DOHH2 (cell line): ENCODE data around the gene PTGDR2.

Experiments used
- H3F3A ChIP-seq: fragments of 200-600 bp; sonication (generic), shearing (Covaris generic); 2 replicates; pipeline ENCODE4 v1.6.0; 2016; ENCODE audit warnings: antibody characterized with exemption, mild to moderate bottlenecking; ENCODE audit not compliant: control insufficient read depth, insufficient read depth
- H3K27ac ChIP-seq: fragments of 200-600 bp; sonication (generic); 2 replicates; pipeline ENCODE4 v1.5.1; 2014; ENCODE audit warnings: low read depth, mild to moderate bottlenecking, low read length, moderate library complexity
- H3K27me3 ChIP-seq: fragments of 200-600 bp; sonication (generic); 2 replicates; pipeline ENCODE4 v1.6.1; 2014; ENCODE audit warnings: mild to moderate bottlenecking, low read length, mixed read lengths; ENCODE audit not compliant: control insufficient read depth
- H3K36me3 ChIP-seq: fragments of 200-600 bp; sonication (generic); 2 replicates; pipeline ENCODE4 v1.6.1; 2014; ENCODE audit warnings: mild to moderate bottlenecking, low read length, moderate library complexity, mixed read lengths; ENCODE audit not compliant: control insufficient read depth
- H3K4me1 ChIP-seq: fragments of 200-600 bp; sonication (generic); 2 replicates; pipeline ENCODE4 v1.6.1; 2014; ENCODE audit warnings: mild to moderate bottlenecking, low read length, mixed read lengths; ENCODE audit not compliant: control insufficient read depth
- H3K4me2 ChIP-seq: fragments of 200-600 bp; sonication (generic); 2 replicates; pipeline ENCODE4 v1.6.0; 2014; ENCODE audit warnings: mild to moderate bottlenecking, low read length, moderate library complexity
- H3K4me3 ChIP-seq: fragments of 200-600 bp; sonication (generic); 2 replicates; pipeline ENCODE4 v1.5.1; 2014; ENCODE audit warnings: mild to moderate bottlenecking, low read length, mixed read lengths
- H3K79me2 ChIP-seq: fragments of 200-600 bp; sonication (generic); 2 replicates; pipeline ENCODE4 v1.6.1; 2014; ENCODE audit warnings: mild to moderate bottlenecking, low read length, mixed read lengths; ENCODE audit not compliant: control insufficient read depth
- H3K9me2 ChIP-seq: fragments of 200-600 bp; sonication (generic); replicated peaks from 2 replicates; pipeline ENCODE4 v1.6.1; 2014; ENCODE audit warnings: mild to moderate bottlenecking, low read length, mixed read lengths; ENCODE audit not compliant: control insufficient read depth
- H3K9me3 ChIP-seq: fragments of 200-600 bp; sonication (generic); 2 replicates; pipeline ENCODE4 v1.6.1; 2014; ENCODE audit warnings: antibody characterized with exemption, low read length, mixed read lengths; ENCODE audit not compliant: control insufficient read depth, insufficient read depth
- H4K20me1 ChIP-seq: fragments of 200-600 bp; sonication (generic); 2 replicates; pipeline ENCODE4 v1.6.0; 2014; ENCODE audit warnings: low read depth, mild to moderate bottlenecking, antibody characterized with exemption, low read length, moderate library complexity; ENCODE audit not compliant: control insufficient read depth, insufficient read depth
- EZH2phosphoT487 ChIP-seq: fragments of 200-600 bp; sonication (generic); IDR thresholded peaks from 2 replicates; pipeline ENCODE4 v1.6.1; 2017; ENCODE audit warnings: borderline replicate concordance, mild to moderate bottlenecking, antibody characterized with exemption, low read length, moderate library complexity, mixed read lengths
- TF ChIP-seq, protein P1 (sequence below): fragments of 200-600 bp; sonication (generic); IDR thresholded peaks from one replicate; pipeline ENCODE4 v1.5.1; 2014; ENCODE audit warnings: antibody characterized with exemption, mild to moderate bottlenecking, low read depth, low read length; ENCODE audit not compliant: poor library complexity, severe bottlenecking

The PTGDR2 gene

DNA sequence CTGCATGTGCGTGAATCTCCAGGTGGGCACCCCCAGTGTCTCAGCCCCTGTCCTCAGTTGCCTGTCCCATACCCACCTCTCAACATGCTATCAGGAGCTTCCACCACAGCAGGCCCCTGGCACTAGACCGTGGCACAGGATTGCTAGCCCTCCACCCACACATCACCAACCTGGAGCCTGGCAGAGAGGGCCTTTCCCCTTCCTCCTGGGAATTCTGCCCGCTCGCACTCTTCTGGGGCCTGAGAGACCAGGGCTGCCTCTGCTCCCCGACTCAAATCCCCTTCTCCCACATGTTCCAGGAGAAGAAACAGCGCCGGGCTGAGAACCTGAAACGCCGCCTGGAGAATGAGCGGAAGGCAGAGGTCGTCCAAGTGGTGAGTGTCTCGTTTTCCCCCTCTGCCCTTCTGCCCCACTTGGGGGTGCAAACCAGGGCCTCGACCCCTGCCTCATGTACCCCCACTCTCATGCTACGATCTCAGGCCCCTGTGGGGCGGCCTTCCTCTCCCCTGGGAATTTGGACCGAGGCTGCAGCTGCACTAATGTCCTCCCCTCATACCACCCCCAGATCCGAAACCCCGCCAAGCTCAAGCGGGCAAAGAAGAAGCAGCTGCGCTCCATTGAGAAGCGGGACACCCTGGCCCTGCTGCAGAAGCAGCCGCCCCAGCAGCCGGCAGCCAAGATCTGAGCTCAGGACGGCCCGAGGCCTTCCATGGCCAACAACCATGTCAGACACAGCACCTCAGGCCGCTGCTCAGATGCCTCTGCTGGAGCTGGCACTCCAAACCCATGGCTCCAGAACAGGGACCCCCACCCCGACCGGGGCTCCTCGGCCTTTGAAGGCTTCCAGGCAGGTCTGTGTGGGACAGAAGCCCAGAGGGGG lies 5.9 kb downstream of the PTGDR2 start:
- H3K36me3 ChIP-seq, result peaks cover 64% of the 10 kb centered on the region
- peaks cover 28% of the 10 kb centered on the region for H3K79me2 ChIP-seq
- no peaks in the 10 kb centered on the region for H3F3A ChIP-seq
- H3K4me2 ChIP-seq, result no peak overlapping the region
- H3K27ac ChIP-seq, result no peak overlapping the region
- H3K4me1 ChIP-seq, result peaks cover 10% of the 10 kb centered on the region
- no peaks in the 10 kb centered on the region for H3K27me3 ChIP-seq
- no peaks in the 10 kb centered on the region for H4K20me1 ChIP-seq
- TF ChIP-seq, protein P1, sequence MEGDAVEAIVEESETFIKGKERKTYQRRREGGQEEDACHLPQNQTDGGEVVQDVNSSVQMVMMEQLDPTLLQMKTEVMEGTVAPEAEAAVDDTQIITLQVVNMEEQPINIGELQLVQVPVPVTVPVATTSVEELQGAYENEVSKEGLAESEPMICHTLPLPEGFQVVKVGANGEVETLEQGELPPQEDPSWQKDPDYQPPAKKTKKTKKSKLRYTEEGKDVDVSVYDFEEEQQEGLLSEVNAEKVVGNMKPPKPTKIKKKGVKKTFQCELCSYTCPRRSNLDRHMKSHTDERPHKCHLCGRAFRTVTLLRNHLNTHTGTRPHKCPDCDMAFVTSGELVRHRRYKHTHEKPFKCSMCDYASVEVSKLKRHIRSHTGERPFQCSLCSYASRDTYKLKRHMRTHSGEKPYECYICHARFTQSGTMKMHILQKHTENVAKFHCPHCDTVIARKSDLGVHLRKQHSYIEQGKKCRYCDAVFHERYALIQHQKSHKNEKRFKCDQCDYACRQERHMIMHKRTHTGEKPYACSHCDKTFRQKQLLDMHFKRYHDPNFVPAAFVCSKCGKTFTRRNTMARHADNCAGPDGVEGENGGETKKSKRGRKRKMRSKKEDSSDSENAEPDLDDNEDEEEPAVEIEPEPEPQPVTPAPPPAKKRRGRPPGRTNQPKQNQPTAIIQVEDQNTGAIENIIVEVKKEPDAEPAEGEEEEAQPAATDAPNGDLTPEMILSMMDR, result no peak
- TF ChIP-seq EZH2phosphoT487, result no peak
- H3K9me3 ChIP-seq, result no peaks in the 10 kb centered on the region
- H3K9me2 ChIP-seq, result no peaks in the 10 kb centered on the region
- no peak overlapping the region for H3K4me3 ChIP-seq

GRCh38 chr11:60848714-60849151 lies 7.0 kb downstream of the PTGDR2 start:
- Histone ChIP-seq H4K20me1 (0 out of 2 replicates have a peak, but pooled peaks cover 2% of the 10 kb centered on the region), H3K27ac (no peak overlapping the region), H3K9me3 (no peaks in the 10 kb centered on the region), H3K4me1 (peaks cover 22% of the 10 kb centered on the region), H3F3A (no peaks in the 10 kb centered on the region), H3K4me2 (no peak overlapping the region), H3K9me2 (no peaks in the 10 kb centered on the region), H3K4me3 (no peak overlapping the region), H3K36me3 (peaks cover 76% of the 10 kb centered on the region), H3K79me2 (peaks cover 40% of the 10 kb centered on the region), H3K27me3 (no peaks in the 10 kb centered on the region)
- TF ChIP-seq EZH2phosphoT487, result no peak
- TF ChIP-seq, protein P1, result no peak

DNA sequence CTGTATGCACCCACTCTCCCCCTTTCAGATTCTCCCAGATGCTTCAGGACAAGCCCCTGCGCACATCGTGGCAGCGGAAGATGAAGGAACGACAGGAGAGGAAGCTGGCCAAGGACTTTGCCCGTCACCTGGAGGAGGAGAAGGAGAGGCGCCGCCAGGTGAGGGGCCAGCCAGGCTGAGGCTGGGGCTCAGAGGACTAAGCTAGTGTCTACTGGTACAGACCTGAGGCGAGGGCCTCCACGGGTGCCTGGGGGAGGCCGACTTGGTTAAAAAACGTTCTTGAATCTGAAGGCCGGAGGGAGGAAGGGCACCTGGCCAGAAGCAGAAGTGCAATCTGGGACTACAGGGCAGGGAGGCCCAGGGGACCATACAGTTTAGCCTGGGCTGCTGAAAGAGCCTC lies 7.9 kb downstream of the PTGDR2 start:
- peaks cover 79% of the 10 kb centered on the region for H3K36me3 ChIP-seq
- TF ChIP-seq, protein P1, result no peak
- TF ChIP-seq EZH2phosphoT487, result no peak

More for the DNA sequence above, 7.9 kb downstream of the PTGDR2 start:
- no peaks in the 10 kb centered on the region for H3K9me3 ChIP-seq
- no peak overlapping the region for H3K27ac ChIP-seq
- H4K20me1 ChIP-seq, result peaks cover 6% of the 10 kb centered on the region; the same call in 1 of the 2 replicates
- H3F3A ChIP-seq, result no peaks in the 10 kb centered on the region
- no peak overlapping the region for H3K4me3 ChIP-seq
- H3K4me2 ChIP-seq, result no peak overlapping the region
- no peaks in the 10 kb centered on the region for H3K9me2 ChIP-seq
- H3K79me2 ChIP-seq, result peaks cover 48% of the 10 kb centered on the region
- peaks cover 23% of the 10 kb centered on the region for H3K4me1 ChIP-seq
- H3K27me3 ChIP-seq, result no peaks in the 10 kb centered on the region
